Esophagus squamous epithelium (tissue), 5 donors: ENCODE results near the gene MTG2. TPM values are rescaled to one million over a fixed set of nuclear protein-coding genes. Genes with fewer than 3 reads are reported as not detected.

ENCODE experiments used
- DNase-seq: peaks from one replicate; lab custom pipeline; 2025; lab: John Stamatoyannopoulos, UW
- H3K27ac ChIP-seq, 4 donors: fragments of 200-600 bp; sonication (generic); one replicate each; pipeline ENCODE4 v1.5.1; 2016 to 2019; ENCODE audit warnings: mild to moderate bottlenecking in 1 of 4
- H3K27me3 ChIP-seq, 4 donors: fragments of 200-600 bp; sonication (generic); 1 replicate in 3 of 4; 2 replicates in 1 of 4; pipeline versions ENCODE4 v1.5.1 to v1.6.0; 2017 to 2021; ENCODE audit warnings: antibody characterized with exemption in 1 of 4
- H3K36me3 ChIP-seq, 3 donors: fragments of 200-600 bp; sonication (generic); one replicate each; pipeline ENCODE4 v1.5.1; 2016 to 2019
- H3K4me1 ChIP-seq, 3 donors: fragments of 200-600 bp; sonication (generic); one replicate each; pipeline ENCODE4 v1.5.1; 2017 to 2019
- H3K4me3 ChIP-seq, 4 donors: fragments of 200-600 bp; sonication (generic); 1 replicate in 3 of 4; 2 replicates in 1 of 4; pipeline ENCODE4 v1.5.1; 2016 to 2019; ENCODE audit warnings: mild to moderate bottlenecking in 2 of 4, moderate library complexity in 1 of 4
- H3K9me3 ChIP-seq, 3 donors: fragments of 200-600 bp; sonication (generic); one replicate each; pipeline ENCODE4 v1.5.1; 2016 to 2019
- CTCF ChIP-seq, 6 experiments: fragments of 450-650 bp in 4 of 6; fragments of 200-600 bp in 2 of 6; sonication (generic) in 2 of 6; IDR thresholded peaks; one replicate each; pipeline ENCODE4 v1.5.1; 2016 to 2019; ENCODE audit warnings: antibody characterized with exemption in 6 of 6, mild to moderate bottlenecking in 4 of 6, moderate library complexity in 4 of 6
- POLR2A ChIP-seq, 4 donors: fragments of 450-650 bp; IDR thresholded peaks; one replicate each; pipeline ENCODE4 v1.6.1; 2017; ENCODE audit warnings: antibody characterized with exemption in 4 of 4, mild to moderate bottlenecking in 4 of 4, moderate library complexity in 3 of 4
- WGBS, 2 donors: methylation state at CpG; one replicate each; pipeline ENCODE4 v1.1.5; 2018; 5-methylcytosine and 5-hydroxymethylcytosine counted together
- intact Hi-C: fragments of 100-400 bp; cut with DNase I; formaldehyde crosslinking; loops from one replicate; pipeline ENCODE4 v1.15.0; 2022
- total RNA-seq, 4 donors: library from RNA; depleted of rRNA; stranded (reverse); fragments of >200 nt; gene quantifications; one replicate each; pipeline ENCODE4 v1.1.0, GENCODE V29; 2016
- donor health status: DM: yes; HTN: yes; CAD: no.

The MTG2 gene
- total RNA-seq, 4 donors from 2014 or later = 17.4 to 25.5 (median 21.7) TPM

- Histone ChIP-seq H3K4me1 (no peaks in the 10 kb centered on the region), H3K27ac (no peak overlapping the region), H3K36me3 (peaks cover 8 to 88% (median 35%) of the 10 kb centered on the region in 3 donors), H3K27me3 (no peaks in the 10 kb centered on the region), H3K4me3 (no peak overlapping the region), H3K9me3 (no peaks in the 10 kb centered on the region)
- DNase-seq = no peak
- 90 to 97% methylated on average over 10 to 15 of the region's 23 CpGs for WGBS, 2 donors
- intact Hi-C loops = no loop called here
- TF ChIP-seq CTCF (IDR thresholded peaks at IDR 0.05) (no peak), POLR2A (IDR thresholded peaks at IDR 0.05) (no peak)
Observed at GRCh38 chr20:62168890-62169435, 13.9 kb upstream of the MTG2 start.

GRCh38 chr20:62170536-62170935 is 12.3 kb upstream of the MTG2 start:
- Histone ChIP-seq H3K9me3 (no peaks in the 10 kb centered on the region), H3K4me1 (no peaks in the 10 kb centered on the region), H3K4me3 (no peak overlapping the region), H3K27me3 (no peaks in the 10 kb centered on the region), H3K27ac (no peak overlapping the region), H3K36me3 (peaks cover 9 to 88% (median 23%) of the 10 kb centered on the region in 3 donors)
- 82% methylated on average over 6 to 8 of the region's 9 CpGs for WGBS, 2 donors
- TF ChIP-seq CTCF (IDR thresholded peaks at IDR 0.05) (no peak), POLR2A (IDR thresholded peaks at IDR 0.05) (no peak)
- intact Hi-C loops = no loop called here
- no peak for DNase-seq

GRCh38 chr20:62171245-62171644 is 11.6 kb upstream of the MTG2 start:
- Histone ChIP-seq H3K27me3 (no peaks in the 10 kb centered on the region), H3K4me3 (no peak overlapping the region), H3K4me1 (no peaks in the 10 kb centered on the region), H3K36me3 (peaks cover 11 to 88% (median 20%) of the 10 kb centered on the region in 3 donors), H3K9me3 (no peaks in the 10 kb centered on the region), H3K27ac (peak overlapping the region in 1 of 4 donors; percentile 29)
- DNase-seq = no peak
- 66 to 78% methylated on average over 8 of the region's 8 CpGs for WGBS, 2 donors
- no peak for TF ChIP-seq POLR2A (IDR thresholded peaks at IDR 0.05)
- no peak for TF ChIP-seq CTCF (IDR thresholded peaks at IDR 0.05)
- intact Hi-C loops = no loop called here

GRCh38 chr20:62172666-62173065 is 10.2 kb upstream of the MTG2 start:
- no peak overlapping the region for H3K4me3 ChIP-seq
- no peak for TF ChIP-seq CTCF (IDR thresholded peaks at IDR 0.05)
- TF ChIP-seq POLR2A (IDR thresholded peaks at IDR 0.05) = no peak
- no peaks in the 10 kb centered on the region for H3K27me3 ChIP-seq
- intact Hi-C loops = no loop called here
- no peak for DNase-seq
- H3K27ac ChIP-seq = no peak overlapping the region
- no peaks in the 10 kb centered on the region for H3K4me1 ChIP-seq
- peaks cover 11 to 82% (median 15%) of the 10 kb centered on the region in 3 donors for H3K36me3 ChIP-seq
- no peaks in the 10 kb centered on the region for H3K9me3 ChIP-seq
- 95 to 100% methylated on average over 4 to 11 of the region's 18 CpGs for WGBS, 2 donors

- no peaks in the 10 kb centered on the region for H3K27me3 ChIP-seq
- no peak overlapping the region for H3K27ac ChIP-seq
- no peaks in the 10 kb centered on the region for H3K9me3 ChIP-seq
- no peak for DNase-seq
- TF ChIP-seq POLR2A (IDR thresholded peaks at IDR 0.05) (no peak), CTCF (IDR thresholded peaks at IDR 0.05) (no peak)
- H3K36me3 ChIP-seq = peaks cover 4 to 77% (median 11%) of the 10 kb centered on the region in 3 donors
- WGBS, 2 donors = 86 to 91% methylated on average over 18 to 20 of the region's 28 CpGs
- no peak overlapping the region for H3K4me3 ChIP-seq
- no peaks in the 10 kb centered on the region for H3K4me1 ChIP-seq
- intact Hi-C loops = no loop called here
Observed at GRCh38 chr20:62174021-62174804, 8.6 kb upstream of the MTG2 start.
